Calu3 (cell line): ENCODE data around the gene OCA2. TPM values are rescaled to one million over a fixed set of nuclear protein-coding genes. Genes with fewer than 3 reads are reported as not detected.

ENCODE experiments used
- BruUV-seq: library from RNA; stranded (reverse); fragments of 400-500 nt; replicated peaks from 2 replicates; lab custom pipeline; 2021; lab: Mats Ljungman, UMichigan
- CTCF ChIA-PET: fragments of 300-600 bp; sonication (Branson Sonifier 250); formaldehyde crosslinking; loops from one replicate; lab custom pipeline; 2022; ENCODE audit warnings: antibody characterized with exemption; lab: Charles Lee
- DNase-seq: peaks from one replicate; pipeline ENCODE4 v3.0.0; 2022
- H3K27ac Mint-ChIP-seq: one replicate; pipeline ENCODE4 v1.8.0; 2022; ENCODE audit warnings: mixed read lengths; ENCODE audit not compliant: unreplicated experiment
- H3K27me3 Mint-ChIP-seq: one replicate; pipeline ENCODE4 v1.8.0; 2022; ENCODE audit warnings: mixed read lengths; ENCODE audit not compliant: unreplicated experiment
- H3K36me3 Mint-ChIP-seq: one replicate; pipeline ENCODE4 v1.8.0; 2022; ENCODE audit warnings: mild to moderate bottlenecking, moderate library complexity, mixed read lengths; ENCODE audit not compliant: insufficient read depth, unreplicated experiment
- H3K4me1 Mint-ChIP-seq: one replicate; pipeline ENCODE4 v1.8.0; 2022; ENCODE audit warnings: mild to moderate bottlenecking, low read depth, mixed read lengths; ENCODE audit not compliant: unreplicated experiment
- H3K4me3 Mint-ChIP-seq: one replicate; pipeline ENCODE4 v1.8.0; 2022; ENCODE audit warnings: mild to moderate bottlenecking, low read depth, moderate library complexity, mixed read lengths; ENCODE audit not compliant: unreplicated experiment
- H3K9me3 Mint-ChIP-seq: one replicate; pipeline ENCODE4 v1.8.0; 2022; ENCODE audit warnings: low read depth, mixed read lengths; ENCODE audit not compliant: unreplicated experiment
- intact Hi-C: fragments of 100-400 bp; cut with micrococcal nuclease; formaldehyde crosslinking; loops from one replicate; pipeline ENCODE4 v1.10.0; 2022; ENCODE audit not compliant: unreplicated experiment
- total RNA-seq: library from RNA; stranded (reverse); gene quantifications from 2 replicates; pipeline ENCODE4 v1.2.3, GENCODE V29; 2022
- TF ChIP-seq, protein P1 (sequence below): fragments of 200-600 bp; IDR thresholded peaks from one replicate; pipeline ENCODE4 v1.8.0; 2022; ENCODE audit warnings: antibody characterized with exemption; ENCODE audit not compliant: unreplicated experiment

The OCA2 gene
- total RNA-seq, 1 experiment from 2014 or later: not detected

GRCh38 chr15:28018291-28019044 lies 80.6 kb downstream of the OCA2 start:
- intact Hi-C loops: no loop called here
- Mint-ChIP-seq H3K4me3 (no peak overlapping the region), H3K4me1 (no peaks in the 10 kb centered on the region), H3K9me3 (peaks cover 3% of the 10 kb centered on the region), H3K36me3 (no peaks in the 10 kb centered on the region), H3K27me3 (no peaks in the 10 kb centered on the region), H3K27ac (no peak overlapping the region)
- no TSS peak for BruUV-seq
- TF ChIP-seq, protein P1, sequence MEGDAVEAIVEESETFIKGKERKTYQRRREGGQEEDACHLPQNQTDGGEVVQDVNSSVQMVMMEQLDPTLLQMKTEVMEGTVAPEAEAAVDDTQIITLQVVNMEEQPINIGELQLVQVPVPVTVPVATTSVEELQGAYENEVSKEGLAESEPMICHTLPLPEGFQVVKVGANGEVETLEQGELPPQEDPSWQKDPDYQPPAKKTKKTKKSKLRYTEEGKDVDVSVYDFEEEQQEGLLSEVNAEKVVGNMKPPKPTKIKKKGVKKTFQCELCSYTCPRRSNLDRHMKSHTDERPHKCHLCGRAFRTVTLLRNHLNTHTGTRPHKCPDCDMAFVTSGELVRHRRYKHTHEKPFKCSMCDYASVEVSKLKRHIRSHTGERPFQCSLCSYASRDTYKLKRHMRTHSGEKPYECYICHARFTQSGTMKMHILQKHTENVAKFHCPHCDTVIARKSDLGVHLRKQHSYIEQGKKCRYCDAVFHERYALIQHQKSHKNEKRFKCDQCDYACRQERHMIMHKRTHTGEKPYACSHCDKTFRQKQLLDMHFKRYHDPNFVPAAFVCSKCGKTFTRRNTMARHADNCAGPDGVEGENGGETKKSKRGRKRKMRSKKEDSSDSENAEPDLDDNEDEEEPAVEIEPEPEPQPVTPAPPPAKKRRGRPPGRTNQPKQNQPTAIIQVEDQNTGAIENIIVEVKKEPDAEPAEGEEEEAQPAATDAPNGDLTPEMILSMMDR: no peak
- no peak for DNase-seq
- CTCF ChIA-PET: no interaction called here

DNA sequence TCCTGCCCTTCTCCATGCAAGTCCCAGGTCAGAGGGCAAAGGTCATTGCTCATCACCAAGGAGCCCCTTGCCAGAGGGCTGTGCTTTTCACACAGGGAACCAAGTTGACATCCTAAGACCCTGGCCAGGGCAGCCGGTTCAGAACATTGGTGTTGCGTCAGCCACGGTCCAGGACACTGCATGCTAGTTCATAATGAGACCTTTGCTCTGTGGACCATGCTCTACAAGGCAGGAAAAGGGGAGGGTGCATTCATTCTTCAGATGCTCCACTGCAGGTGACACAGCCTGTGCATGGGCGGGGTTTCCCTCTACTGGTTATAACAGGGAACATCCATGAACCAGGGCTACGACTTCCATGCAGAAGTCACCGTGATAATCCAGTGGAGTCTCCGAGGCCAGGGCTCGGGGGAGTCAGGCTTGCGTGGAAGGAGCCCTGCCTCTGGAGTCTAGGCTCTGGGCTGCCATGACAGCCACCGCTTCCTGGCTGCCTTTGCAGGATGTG lies 81.6 kb downstream of the OCA2 start:
- peaks cover 3% of the 10 kb centered on the region for H3K9me3 Mint-ChIP-seq
- no peaks in the 10 kb centered on the region for H3K36me3 Mint-ChIP-seq
- no peaks in the 10 kb centered on the region for H3K27me3 Mint-ChIP-seq
- TF ChIP-seq, protein P1: no peak
- DNase-seq: no peak
- H3K4me1 Mint-ChIP-seq: no peaks in the 10 kb centered on the region
- intact Hi-C loops: no loop called here
- no peak overlapping the region for H3K4me3 Mint-ChIP-seq
- no peak overlapping the region for H3K27ac Mint-ChIP-seq
- CTCF ChIA-PET: no interaction called here
- no TSS peak for BruUV-seq

- no TSS peak for BruUV-seq
- no peak for DNase-seq
- Mint-ChIP-seq H3K36me3 (no peaks in the 10 kb centered on the region), H3K4me1 (no peaks in the 10 kb centered on the region), H3K9me3 (peaks cover 3% of the 10 kb centered on the region), H3K27me3 (no peaks in the 10 kb centered on the region), H3K4me3 (no peak overlapping the region), H3K27ac (no peak overlapping the region)
- CTCF ChIA-PET: no interaction called here
- intact Hi-C loops: no loop called here
- TF ChIP-seq, protein P1: no peak
Observed at GRCh38 chr15:28015855-28016254, 83.3 kb downstream of the OCA2 start.

GRCh38 chr15:28014623-28015200 lies 84.4 kb downstream of the OCA2 start:
- BruUV-seq: no TSS peak
- TF ChIP-seq, protein P1: no peak
- CTCF ChIA-PET: no interaction called here
- Mint-ChIP-seq H3K4me3 (no peak overlapping the region), H3K27me3 (no peaks in the 10 kb centered on the region), H3K27ac (no peak overlapping the region), H3K9me3 (peaks cover 3% of the 10 kb centered on the region), H3K4me1 (no peaks in the 10 kb centered on the region), H3K36me3 (no peaks in the 10 kb centered on the region)
- intact Hi-C loops: no loop called here
- DNase-seq: no peak
